Right lobe of liver (tissue), 6 donors: ENCODE measurements around the gene VKORC1. TPM values are rescaled to one million over a fixed set of nuclear protein-coding genes. Genes with fewer than 3 reads are reported as not detected.
"Not testable (repeated sequence)": the region's sequence is repeated elsewhere in the genome, so short reads cannot be mapped to it uniquely, and the experiment has no call there.

Source experiments
- ATAC-seq, 4 donors: fragments of 200-7000 bp; cut with Tn5 transposase; one replicate each; pipeline ENCODE4 v1.9.1; 2020; ENCODE audit warnings: mild to moderate bottlenecking in 4 of 4, moderate library complexity in 4 of 4
- DNase-seq, 3 donors: peaks; one replicate each; pipeline ENCODE4 v3.0.0-alpha.2; 2020
- H3K27ac ChIP-seq, 3 donors: fragments of 200-600 bp; one replicate each; pipeline ENCODE4 v1.8.0; 2022
- H3K27me3 ChIP-seq, 2 donors: fragments of 200-600 bp; one replicate each; pipeline ENCODE4 v1.8.0; 2022
- H3K36me3 ChIP-seq, 4 donors: fragments of 200-600 bp; sonication (generic) in 1 of 4; one replicate each; pipeline versions ENCODE4 v1.5.1 to v1.8.0; 2017 to 2022; ENCODE audit warnings: control low read depth in 1 of 4
- H3K4me1 ChIP-seq, 4 donors: fragments of 200-600 bp; sonication (generic) in 1 of 4; one replicate each; pipeline versions ENCODE4 v1.5.1 to v1.8.0; 2017 to 2022; ENCODE audit warnings: control low read depth in 1 of 4
- H3K4me3 ChIP-seq, 3 donors: fragments of 200-600 bp; one replicate each; pipeline ENCODE4 v1.8.0; 2022
- H3K9me3 ChIP-seq, 4 donors: fragments of 200-600 bp; sonication (generic) in 1 of 4; one replicate each; pipeline versions ENCODE4 v1.5.1 to v1.8.0; 2017 to 2022; ENCODE audit warnings: control low read depth in 1 of 4
- POLR2A ChIP-seq: fragments of 450-650 bp; IDR thresholded peaks from one replicate; pipeline ENCODE4 v1.6.1; 2017; ENCODE audit warnings: antibody characterized with exemption, mild to moderate bottlenecking
- WGBS: methylation state at CpG from one replicate; pipeline ENCODE4 v1.1.6; 2018; ENCODE audit warnings: low coverage, low lambda C conversion rate; ENCODE audit not compliant: insufficient coverage; ENCODE audit errors: missing lambda C conversion rate; 5-methylcytosine and 5-hydroxymethylcytosine counted together
- intact Hi-C, 2 donors: fragments of 100-400 bp; cut with DNase I; formaldehyde crosslinking; loops; one replicate each; pipeline versions ENCODE4 v1.11.2 to v1.14.1; 2022
- total RNA-seq, 6 experiments: library from RNA; depleted of rRNA in 2 of 6; stranded (reverse); fragments of >200 nt in 2 of 6; fragmentation: NEBNext Ultra II Directional in 3 of 6; extraction: Animal tissue kit (Norgen Biotek cat#: 25700) in 3 of 6; gene quantifications; one replicate each; pipeline versions ENCODE4 v1.1.0 to v1.2.4, GENCODE V29; 2016 to 2023
- TF ChIP-seq, protein P1 (sequence below), 4 donors: fragments of 200-600 bp in 3 of 4; fragments of 450-650 bp in 1 of 4; IDR thresholded peaks; one replicate each; pipeline versions ENCODE4 v1.5.1 to v1.8.0; 2016 to 2022; ENCODE audit warnings: antibody characterized with exemption in 4 of 4, mild to moderate bottlenecking in 2 of 4
- donor health status: DM: no; HTN: yes; CAD: no.
- donor health status: DM: no; HTN: no; CAD: no.
- donor health status: DM: no; HTN: no; CAD: no.
- donor health status: DM: no; HTN: yes; CAD: no.
- donor health status: DM: no; HTN: yes; CAD: no.

The VKORC1 gene
- total RNA-seq, 6 experiments from 2014 or later = 102 to 297 (median 199) TPM

DNA sequence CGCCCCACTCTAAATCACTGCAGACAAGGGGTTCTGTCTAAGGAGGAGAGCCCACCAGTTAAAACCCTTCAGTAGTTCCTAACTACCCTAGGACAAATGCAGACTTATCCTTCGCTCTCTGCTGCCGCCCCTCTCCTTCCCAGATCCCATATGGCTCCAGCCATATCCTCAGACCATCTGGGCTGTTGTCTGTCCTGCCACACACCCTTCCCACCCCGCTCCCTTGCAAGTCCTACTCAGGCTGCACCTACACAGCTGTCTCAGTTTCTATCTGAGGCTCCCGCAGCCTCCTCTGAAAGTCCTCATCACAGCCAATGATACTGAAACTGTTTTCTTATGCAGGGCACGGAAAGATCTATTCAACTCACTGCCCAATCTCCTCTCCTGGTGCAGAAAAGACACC lies 12.9 kb upstream of the VKORC1 start:
- intact Hi-C loops = no loop called here
- TF ChIP-seq, protein P1, sequence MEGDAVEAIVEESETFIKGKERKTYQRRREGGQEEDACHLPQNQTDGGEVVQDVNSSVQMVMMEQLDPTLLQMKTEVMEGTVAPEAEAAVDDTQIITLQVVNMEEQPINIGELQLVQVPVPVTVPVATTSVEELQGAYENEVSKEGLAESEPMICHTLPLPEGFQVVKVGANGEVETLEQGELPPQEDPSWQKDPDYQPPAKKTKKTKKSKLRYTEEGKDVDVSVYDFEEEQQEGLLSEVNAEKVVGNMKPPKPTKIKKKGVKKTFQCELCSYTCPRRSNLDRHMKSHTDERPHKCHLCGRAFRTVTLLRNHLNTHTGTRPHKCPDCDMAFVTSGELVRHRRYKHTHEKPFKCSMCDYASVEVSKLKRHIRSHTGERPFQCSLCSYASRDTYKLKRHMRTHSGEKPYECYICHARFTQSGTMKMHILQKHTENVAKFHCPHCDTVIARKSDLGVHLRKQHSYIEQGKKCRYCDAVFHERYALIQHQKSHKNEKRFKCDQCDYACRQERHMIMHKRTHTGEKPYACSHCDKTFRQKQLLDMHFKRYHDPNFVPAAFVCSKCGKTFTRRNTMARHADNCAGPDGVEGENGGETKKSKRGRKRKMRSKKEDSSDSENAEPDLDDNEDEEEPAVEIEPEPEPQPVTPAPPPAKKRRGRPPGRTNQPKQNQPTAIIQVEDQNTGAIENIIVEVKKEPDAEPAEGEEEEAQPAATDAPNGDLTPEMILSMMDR (IDR thresholded peaks at IDR 0.05) = no peak
- TF ChIP-seq POLR2A = no peak
- peaks cover 0 to 14% (median 1%) of the 10 kb centered on the region in 4 donors for H3K36me3 ChIP-seq
- H3K27me3 ChIP-seq = no peaks in the 10 kb centered on the region
- no peak for DNase-seq
- no peak for ATAC-seq
- H3K4me3 ChIP-seq = no peak overlapping the region
- 90% methylated on average over 6 of the region's 6 CpGs for WGBS
- peaks cover 0 to 44% (median 8%) of the 10 kb centered on the region in 4 donors for H3K4me1 ChIP-seq
- no peaks in the 10 kb centered on the region for H3K9me3 ChIP-seq
- peak overlapping the region in 1 of 3 donors; percentile 90 for H3K27ac ChIP-seq

GRCh38 chr16:31106509-31107464 lies 12.2 kb upstream of the VKORC1 start:
- DNase-seq (no peak), ATAC-seq (no peak)
- no peak overlapping the region for H3K4me3 ChIP-seq
- no peaks in the 10 kb centered on the region for H3K9me3 ChIP-seq
- 64% methylated on average over 23 of the region's 28 CpGs for WGBS
- peaks cover 0 to 37% (median 3%) of the 10 kb centered on the region in 4 donors for H3K4me1 ChIP-seq
- TF ChIP-seq POLR2A = no peak
- TF ChIP-seq, protein P1 (IDR thresholded peaks at IDR 0.05) = no peak
- no peaks in the 10 kb centered on the region for H3K27me3 ChIP-seq
- H3K36me3 ChIP-seq = peaks cover 0 to 8% (median 0%) of the 10 kb centered on the region in 4 donors
- H3K27ac ChIP-seq = peak overlapping the region in 2 of 3 donors; percentile 62 to 71
- intact Hi-C loops = no loop called here

GRCh38 chr16:31105677-31106213 lies 11.1 kb upstream of the VKORC1 start:
- Histone ChIP-seq H3K4me1 (peaks cover 0 to 26% (median 3%) of the 10 kb centered on the region in 4 donors), H3K27ac (peak overlapping the region; percentile 54 to 71 (median 62)), H3K36me3 (no peaks in the 10 kb centered on the region), H3K9me3 (no peaks in the 10 kb centered on the region), H3K27me3 (no peaks in the 10 kb centered on the region), H3K4me3 (peak overlapping the region in 1 of 3 donors; percentile 26)
- no peak for TF ChIP-seq POLR2A
- TF ChIP-seq, protein P1 (IDR thresholded peaks at IDR 0.05) = peak; percentile 78 to 85 (median 82)
- WGBS = 0% methylated on average over 15 of the region's 33 CpGs
- intact Hi-C loops = no loop called here
- ATAC-seq = peak; percentile 90 to 94 (median 92)
- peak; percentile 92 to 95 (median 95) for DNase-seq

GRCh38 chr16:31100876-31101641 lies 6.5 kb upstream of the VKORC1 start:
- DNase-seq, H3K4me3 ChIP-seq, ATAC-seq, H3K4me1 ChIP-seq, H3K9me3 ChIP-seq, H3K27me3 ChIP-seq, H3K36me3 ChIP-seq, intact Hi-C loops, H3K27ac ChIP-seq: not testable (repeated sequence)
- WGBS = 82% methylated on average over 9 of the region's 13 CpGs
